Activated naive CD8-positive, alpha-beta T cell (primary cell): ENCODE measurements around the gene ZC3H13.
A peak's percentile ranks its signal among the peaks of the same experiment; 100 is the strongest.

ENCODE experiments used
- H3K27ac Mint-ChIP-seq: one replicate; pipeline ENCODE4 v1.8.0; 2021; ENCODE audit warnings: mixed read lengths
- H3K27me3 Mint-ChIP-seq: one replicate; pipeline ENCODE4 v1.8.0; 2021; ENCODE audit warnings: mixed read lengths
- H3K36me3 Mint-ChIP-seq: one replicate; pipeline ENCODE4 v1.8.0; 2021; ENCODE audit warnings: mixed read lengths
- H3K4me1 Mint-ChIP-seq: one replicate; pipeline ENCODE4 v1.8.0; 2021; ENCODE audit warnings: low read depth, mixed read lengths
- H3K4me3 Mint-ChIP-seq: one replicate; pipeline ENCODE4 v1.8.0; 2021; ENCODE audit warnings: mild to moderate bottlenecking, mixed read lengths
- H3K9me3 Mint-ChIP-seq: one replicate; pipeline ENCODE4 v1.8.0; 2021; ENCODE audit warnings: low read depth, mixed read lengths

ZC3H13 gene, protein sequence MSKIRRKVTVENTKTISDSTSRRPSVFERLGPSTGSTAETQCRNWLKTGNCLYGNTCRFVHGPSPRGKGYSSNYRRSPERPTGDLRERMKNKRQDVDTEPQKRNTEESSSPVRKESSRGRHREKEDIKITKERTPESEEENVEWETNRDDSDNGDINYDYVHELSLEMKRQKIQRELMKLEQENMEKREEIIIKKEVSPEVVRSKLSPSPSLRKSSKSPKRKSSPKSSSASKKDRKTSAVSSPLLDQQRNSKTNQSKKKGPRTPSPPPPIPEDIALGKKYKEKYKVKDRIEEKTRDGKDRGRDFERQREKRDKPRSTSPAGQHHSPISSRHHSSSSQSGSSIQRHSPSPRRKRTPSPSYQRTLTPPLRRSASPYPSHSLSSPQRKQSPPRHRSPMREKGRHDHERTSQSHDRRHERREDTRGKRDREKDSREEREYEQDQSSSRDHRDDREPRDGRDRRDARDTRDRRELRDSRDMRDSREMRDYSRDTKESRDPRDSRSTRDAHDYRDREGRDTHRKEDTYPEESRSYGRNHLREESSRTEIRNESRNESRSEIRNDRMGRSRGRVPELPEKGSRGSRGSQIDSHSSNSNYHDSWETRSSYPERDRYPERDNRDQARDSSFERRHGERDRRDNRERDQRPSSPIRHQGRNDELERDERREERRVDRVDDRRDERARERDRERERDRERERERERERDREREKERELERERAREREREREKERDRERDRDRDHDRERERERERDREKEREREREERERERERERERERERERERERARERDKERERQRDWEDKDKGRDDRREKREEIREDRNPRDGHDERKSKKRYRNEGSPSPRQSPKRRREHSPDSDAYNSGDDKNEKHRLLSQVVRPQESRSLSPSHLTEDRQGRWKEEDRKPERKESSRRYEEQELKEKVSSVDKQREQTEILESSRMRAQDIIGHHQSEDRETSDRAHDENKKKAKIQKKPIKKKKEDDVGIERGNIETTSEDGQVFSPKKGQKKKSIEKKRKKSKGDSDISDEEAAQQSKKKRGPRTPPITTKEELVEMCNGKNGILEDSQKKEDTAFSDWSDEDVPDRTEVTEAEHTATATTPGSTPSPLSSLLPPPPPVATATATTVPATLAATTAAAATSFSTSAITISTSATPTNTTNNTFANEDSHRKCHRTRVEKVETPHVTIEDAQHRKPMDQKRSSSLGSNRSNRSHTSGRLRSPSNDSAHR (N-terminal part only)

DNA sequence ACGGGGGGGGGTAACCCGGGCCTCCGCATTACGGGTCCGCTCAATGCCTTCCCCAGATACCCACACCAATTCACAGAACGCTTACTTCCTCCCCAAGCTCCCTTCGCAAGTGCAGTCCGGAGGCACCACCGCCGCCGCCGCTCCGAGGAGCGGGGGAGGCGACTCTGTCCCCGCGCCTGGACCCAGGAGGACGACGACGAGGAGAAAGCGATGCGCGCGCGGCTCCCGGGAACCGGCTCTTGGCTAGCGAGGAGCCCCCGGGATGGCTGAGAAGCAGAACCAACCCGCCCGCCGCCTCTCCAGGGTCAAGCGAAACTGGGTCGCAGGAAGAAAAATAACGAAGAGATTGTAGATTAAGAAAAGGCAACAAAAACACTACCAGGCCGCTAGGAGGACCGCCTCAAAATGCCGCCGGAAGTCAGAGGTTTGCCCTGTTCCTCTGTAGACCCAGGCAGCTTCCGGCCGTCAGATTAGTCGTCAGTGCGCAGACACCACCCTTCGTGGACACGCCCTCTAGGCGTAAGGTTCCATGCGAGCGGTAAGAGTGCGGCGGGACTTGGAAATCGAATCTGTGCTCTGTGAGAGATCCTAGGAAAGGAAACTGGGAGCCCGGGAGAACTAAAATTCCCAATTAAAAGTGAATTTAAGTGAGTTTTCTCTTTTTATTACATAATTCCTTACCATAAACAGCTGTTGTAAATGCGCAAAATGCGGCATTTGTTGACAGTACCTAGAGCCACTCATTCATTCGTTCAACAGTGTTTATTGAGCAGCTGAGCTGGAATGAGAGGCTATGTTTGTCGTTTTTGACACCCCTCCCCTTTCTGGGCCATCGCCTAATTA lies at the start of gene ZC3H13:
Gene ZC3H13, minus strand, starts transcription at position 428 of the 843 bp plus-strand sequence. CDS start 7,239 bp downstream, outside the sequence.
- peak within 1 kb of the TSS; percentile 92 for H3K4me3 Mint-ChIP-seq
- peaks cover 8% of the 10 kb centered on the region for H3K36me3 Mint-ChIP-seq
- H3K27me3 Mint-ChIP-seq = peaks cover 11% of the 10 kb centered on the region
- peak within 1 kb of the TSS; percentile 94 for H3K27ac Mint-ChIP-seq
- no peaks in the 10 kb centered on the region for H3K9me3 Mint-ChIP-seq
- H3K4me1 Mint-ChIP-seq = peaks cover 40% of the 10 kb centered on the region

DNA sequence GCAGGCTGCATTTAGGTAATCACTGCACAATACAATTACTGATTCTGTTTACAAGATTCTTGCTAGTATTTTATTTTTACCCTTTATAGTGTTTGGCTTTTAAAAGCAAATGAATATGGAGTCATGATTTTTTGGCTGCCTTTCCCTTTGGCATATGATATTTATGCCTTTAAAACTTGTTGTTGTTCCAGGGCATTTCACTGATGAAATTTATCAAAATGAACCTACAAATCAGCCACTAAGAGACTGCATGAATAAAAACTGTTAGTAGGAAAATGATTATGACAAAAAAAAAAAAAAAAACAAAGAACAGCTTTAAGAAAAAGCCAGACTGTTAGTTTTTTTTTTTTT lies 49.7 kb upstream of the ZC3H13 start:
- no peaks in the 10 kb centered on the region for H3K9me3 Mint-ChIP-seq
- H3K4me1 Mint-ChIP-seq = peaks cover 4% of the 10 kb centered on the region
- H3K27me3 Mint-ChIP-seq = peaks cover 4% of the 10 kb centered on the region
- no peak overlapping the region for H3K4me3 Mint-ChIP-seq
- no peak overlapping the region for H3K27ac Mint-ChIP-seq
- H3K36me3 Mint-ChIP-seq = peaks cover 2% of the 10 kb centered on the region

DNA sequence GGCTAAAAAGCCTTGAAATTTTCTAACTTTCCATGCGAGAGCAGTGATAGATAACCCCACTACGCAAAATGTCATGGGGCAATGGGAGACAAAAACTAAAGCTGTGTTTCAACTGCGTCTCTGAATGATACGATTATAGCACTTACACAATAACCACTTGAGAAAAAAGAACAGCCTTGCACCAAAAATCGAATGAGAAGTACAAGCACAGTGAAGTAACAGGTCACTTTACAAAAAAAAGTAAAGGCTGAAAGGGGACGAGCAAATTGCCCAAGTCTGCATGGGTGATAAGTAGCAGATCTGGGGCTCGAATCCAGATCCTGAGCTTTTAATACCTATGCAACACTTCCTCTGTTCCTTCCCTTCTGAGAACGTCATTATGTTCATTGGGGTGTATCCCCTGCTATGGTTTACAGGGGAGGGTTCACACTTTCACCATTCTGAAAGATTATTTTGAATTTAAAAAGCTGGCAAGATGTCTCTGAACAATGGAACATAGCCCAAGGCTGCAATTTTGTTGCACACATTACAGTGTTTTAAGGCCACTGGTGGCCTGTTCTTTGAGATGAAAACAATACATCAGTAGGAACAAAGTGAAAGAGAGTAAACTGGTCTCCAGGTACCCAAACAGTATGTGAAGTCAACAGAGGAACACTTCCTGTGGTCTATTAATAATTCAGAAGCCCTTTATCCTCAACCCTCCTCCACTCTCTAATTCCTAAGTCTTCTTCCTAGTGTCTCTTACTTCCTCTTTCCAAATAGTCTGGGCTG lies 49.1 kb upstream of the ZC3H13 start:
- Mint-ChIP-seq H3K4me3 (no peak overlapping the region), H3K9me3 (no peaks in the 10 kb centered on the region), H3K27ac (no peak overlapping the region), H3K27me3 (peaks cover 4% of the 10 kb centered on the region), H3K4me1 (no peaks in the 10 kb centered on the region), H3K36me3 (peaks cover 2% of the 10 kb centered on the region)

DNA sequence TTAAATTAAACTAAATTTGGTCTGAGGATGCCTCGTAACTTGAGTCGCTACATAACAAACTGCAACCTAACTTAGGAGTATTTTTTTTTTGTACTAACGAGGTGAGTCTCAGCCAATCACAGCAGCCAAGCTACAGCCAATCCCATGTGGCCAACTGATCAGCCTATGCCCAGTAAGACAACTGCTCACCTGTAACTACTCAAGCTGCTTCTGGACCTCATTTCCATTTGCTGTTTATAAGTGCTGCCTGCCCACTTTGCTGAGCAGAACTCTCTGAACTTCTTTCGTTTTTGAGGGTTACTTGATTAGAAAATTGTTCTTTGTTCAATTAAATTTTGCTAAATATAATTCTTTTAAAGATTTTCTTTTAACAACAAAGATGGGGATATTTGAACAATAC lies 48.5 kb upstream of the ZC3H13 start:
- H3K4me1 Mint-ChIP-seq = no peaks in the 10 kb centered on the region
- peaks cover 6% of the 10 kb centered on the region for H3K27me3 Mint-ChIP-seq
- H3K36me3 Mint-ChIP-seq = peaks cover 2% of the 10 kb centered on the region
- no peak overlapping the region for H3K4me3 Mint-ChIP-seq
- no peaks in the 10 kb centered on the region for H3K9me3 Mint-ChIP-seq
- H3K27ac Mint-ChIP-seq = no peak overlapping the region

DNA sequence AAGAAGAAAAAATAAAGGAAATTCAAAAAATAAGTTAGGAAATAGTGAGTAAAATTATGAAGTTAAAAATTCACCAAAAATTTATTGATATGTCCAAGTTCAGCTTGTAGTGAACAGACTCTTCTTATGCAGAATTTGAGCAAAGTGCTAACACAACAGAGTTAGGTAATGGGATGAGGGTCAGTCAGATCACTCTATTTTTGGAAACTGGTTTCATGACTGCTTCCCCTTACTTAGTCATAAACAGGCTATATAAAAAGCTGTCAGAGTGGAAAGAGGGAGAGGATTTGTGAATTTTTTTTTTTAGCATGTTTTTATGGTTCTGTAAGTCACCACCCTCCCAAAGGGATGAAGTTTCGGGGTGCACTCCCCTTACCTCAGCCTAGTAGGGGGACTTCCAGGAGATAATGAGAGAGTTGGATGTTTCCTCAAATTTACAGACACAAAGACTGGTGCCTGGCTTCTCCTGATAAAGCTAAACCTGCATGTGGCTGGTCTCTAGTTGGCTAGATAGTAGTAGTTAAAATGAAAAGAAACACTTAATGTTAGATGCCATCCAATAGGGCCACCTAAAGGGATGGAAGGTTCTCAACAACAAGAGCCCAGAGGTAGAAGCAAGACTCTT lies 47.8 kb upstream of the ZC3H13 start:
- H3K4me3 Mint-ChIP-seq = no peak overlapping the region
- no peak overlapping the region for H3K27ac Mint-ChIP-seq
- peaks cover 6% of the 10 kb centered on the region for H3K27me3 Mint-ChIP-seq
- H3K36me3 Mint-ChIP-seq = peaks cover 1% of the 10 kb centered on the region
- H3K4me1 Mint-ChIP-seq = no peaks in the 10 kb centered on the region
- no peaks in the 10 kb centered on the region for H3K9me3 Mint-ChIP-seq

DNA sequence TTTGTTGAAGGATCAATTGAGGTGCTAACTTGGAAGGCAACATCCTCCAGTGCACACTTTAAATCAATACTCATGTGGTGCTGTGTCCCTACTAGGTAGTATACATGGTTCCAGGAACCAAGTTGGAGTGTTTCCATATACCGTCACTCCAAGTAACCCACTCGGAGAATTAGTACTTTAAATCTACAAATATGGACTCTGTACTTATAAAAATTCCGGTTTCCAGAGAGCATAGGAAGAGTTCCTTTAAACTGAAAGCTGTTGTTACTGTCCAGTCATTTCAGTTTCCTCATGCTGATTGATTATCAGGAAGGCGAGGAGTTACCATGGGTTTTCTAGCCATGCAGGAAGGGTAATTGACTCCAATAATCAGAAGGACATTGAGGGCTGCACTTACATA lies 45.1 kb upstream of the ZC3H13 start:
- no peak overlapping the region for H3K27ac Mint-ChIP-seq
- H3K27me3 Mint-ChIP-seq = peaks cover 5% of the 10 kb centered on the region

DNA sequence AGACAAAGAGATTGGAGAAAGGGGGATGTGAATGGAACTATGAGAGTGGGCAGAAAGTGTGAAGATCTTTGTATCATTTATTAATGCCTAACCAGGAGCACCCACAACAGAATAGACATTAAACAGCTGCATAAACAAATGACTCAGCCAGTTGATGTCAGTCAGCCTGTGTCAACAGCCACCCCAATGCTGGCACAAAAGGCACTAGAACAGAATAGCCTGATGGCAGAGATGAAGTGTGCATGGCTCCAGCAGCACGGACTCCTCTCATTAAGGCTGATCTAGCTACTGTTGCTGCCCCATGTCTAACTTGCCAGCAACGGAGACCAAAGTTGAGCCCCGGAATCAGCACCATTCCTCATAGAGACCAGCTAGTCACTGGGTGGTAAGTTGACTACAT lies 44.5 kb upstream of the ZC3H13 start:
- no peak overlapping the region for H3K4me3 Mint-ChIP-seq
- no peaks in the 10 kb centered on the region for H3K36me3 Mint-ChIP-seq
- no peak overlapping the region for H3K27ac Mint-ChIP-seq
- no peaks in the 10 kb centered on the region for H3K4me1 Mint-ChIP-seq
- H3K9me3 Mint-ChIP-seq = no peaks in the 10 kb centered on the region
- H3K27me3 Mint-ChIP-seq = peaks cover 8% of the 10 kb centered on the region

More for the DNA sequence above, 45.1 kb upstream of the ZC3H13 start:
- Mint-ChIP-seq H3K36me3 (no peaks in the 10 kb centered on the region), H3K4me1 (no peaks in the 10 kb centered on the region), H3K4me3 (no peak overlapping the region), H3K9me3 (no peaks in the 10 kb centered on the region)

DNA sequence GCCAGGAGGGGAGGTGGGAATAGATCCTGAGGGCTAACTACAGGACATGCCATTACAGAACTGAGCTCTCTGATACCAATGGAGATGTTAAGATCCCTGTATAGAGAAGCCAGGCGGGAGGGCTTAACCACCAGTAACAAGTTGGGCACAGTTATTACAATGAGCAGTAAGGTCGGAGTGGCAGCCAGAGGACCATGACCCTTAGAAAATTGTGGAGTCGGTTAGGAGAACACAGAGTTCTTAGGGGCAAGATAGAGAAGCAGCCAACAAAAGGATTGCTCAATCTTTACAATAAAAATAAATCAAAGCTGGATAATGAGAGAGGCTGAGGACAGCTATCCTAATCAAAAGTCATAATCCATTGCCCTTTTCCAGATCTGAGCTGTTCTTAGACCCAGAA lies 41.9 kb upstream of the ZC3H13 start:
- H3K27ac Mint-ChIP-seq = no peak overlapping the region
- no peaks in the 10 kb centered on the region for H3K9me3 Mint-ChIP-seq
- H3K36me3 Mint-ChIP-seq = no peaks in the 10 kb centered on the region
- H3K4me1 Mint-ChIP-seq = no peaks in the 10 kb centered on the region
- H3K27me3 Mint-ChIP-seq = peaks cover 12% of the 10 kb centered on the region
- no peak overlapping the region for H3K4me3 Mint-ChIP-seq

DNA sequence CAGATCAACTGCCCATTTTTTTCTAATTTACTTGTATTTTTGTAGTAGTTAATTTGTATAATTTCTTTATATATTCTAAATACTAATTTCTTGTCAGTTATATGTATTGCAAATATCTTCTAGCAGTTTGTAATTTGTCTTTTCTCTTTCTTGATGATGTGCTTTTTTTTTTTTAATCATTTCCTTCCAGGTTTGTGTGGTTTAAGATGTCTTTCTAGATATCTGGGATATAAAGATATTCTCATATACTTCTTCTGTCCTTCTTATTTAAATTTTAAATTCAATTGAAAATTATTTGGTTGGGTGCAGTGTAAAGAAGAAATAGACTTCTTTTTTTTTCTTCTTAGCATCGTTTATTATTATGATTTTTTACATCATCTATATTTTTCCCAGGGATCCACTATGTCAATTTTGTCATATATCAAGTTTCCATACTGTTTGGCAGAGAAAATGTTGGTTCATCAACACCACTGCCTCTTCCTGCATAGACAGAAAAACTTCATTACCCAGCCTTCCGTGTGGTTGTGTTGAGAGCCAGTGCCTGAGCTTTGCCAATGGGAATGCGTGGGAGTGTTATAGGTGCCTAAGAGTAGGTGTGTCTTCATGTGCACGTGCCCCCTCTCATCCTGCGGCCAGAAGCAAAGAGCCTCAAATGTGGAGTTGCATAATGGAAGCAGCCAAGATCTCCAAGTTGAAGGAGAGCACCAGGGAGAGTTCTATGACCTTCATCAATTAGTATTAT lies 36.4 kb upstream of the ZC3H13 start:
- H3K27ac Mint-ChIP-seq = no peak overlapping the region
- no peaks in the 10 kb centered on the region for H3K4me1 Mint-ChIP-seq
- H3K9me3 Mint-ChIP-seq = no peaks in the 10 kb centered on the region
- no peaks in the 10 kb centered on the region for H3K36me3 Mint-ChIP-seq
- H3K4me3 Mint-ChIP-seq = no peak overlapping the region
- peaks cover 7% of the 10 kb centered on the region for H3K27me3 Mint-ChIP-seq

DNA sequence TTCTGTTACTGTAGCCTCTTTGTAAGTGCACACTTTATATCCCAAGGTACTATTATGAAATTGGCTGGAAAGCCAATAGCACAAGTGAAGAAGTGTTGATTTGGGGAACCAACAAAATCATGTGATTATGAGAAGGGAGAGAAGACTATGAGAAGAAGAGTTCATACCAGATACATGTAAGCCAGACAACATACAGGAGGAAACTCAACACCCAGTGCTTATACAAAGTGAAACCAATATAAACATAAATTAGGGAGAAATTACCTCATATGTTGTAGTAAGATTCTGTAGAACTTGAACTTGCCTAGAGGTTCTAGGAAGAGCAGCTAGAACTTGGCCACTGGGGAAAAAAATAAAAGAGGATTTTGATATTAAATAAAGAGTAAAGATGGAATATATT lies 34.9 kb upstream of the ZC3H13 start:
- Mint-ChIP-seq H3K9me3 (no peaks in the 10 kb centered on the region), H3K4me3 (no peak overlapping the region), H3K36me3 (no peaks in the 10 kb centered on the region), H3K4me1 (no peaks in the 10 kb centered on the region), H3K27ac (no peak overlapping the region), H3K27me3 (peaks cover 5% of the 10 kb centered on the region)

DNA sequence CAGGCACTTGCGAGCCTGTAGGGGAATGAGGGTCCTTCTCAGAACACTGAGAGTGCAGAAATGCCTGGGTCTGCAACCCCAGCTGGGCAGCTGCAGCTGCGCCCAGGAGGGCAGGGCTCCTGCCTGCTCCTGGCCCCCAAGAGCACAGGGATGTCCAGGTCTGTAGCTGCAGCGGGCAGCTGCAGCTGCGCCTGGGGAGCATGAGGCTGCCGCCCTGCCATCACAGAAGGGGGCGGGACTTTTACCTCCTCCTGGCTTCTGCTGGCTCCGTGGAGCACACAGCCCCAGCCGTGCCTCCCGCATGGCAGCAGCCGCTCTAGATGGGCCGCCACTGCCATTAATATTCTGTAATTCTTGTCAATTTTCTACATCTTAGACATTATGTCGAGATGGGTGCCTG lies 34.4 kb upstream of the ZC3H13 start:
- no peak overlapping the region for H3K4me3 Mint-ChIP-seq
- H3K36me3 Mint-ChIP-seq = no peaks in the 10 kb centered on the region
- no peak overlapping the region for H3K27ac Mint-ChIP-seq

DNA sequence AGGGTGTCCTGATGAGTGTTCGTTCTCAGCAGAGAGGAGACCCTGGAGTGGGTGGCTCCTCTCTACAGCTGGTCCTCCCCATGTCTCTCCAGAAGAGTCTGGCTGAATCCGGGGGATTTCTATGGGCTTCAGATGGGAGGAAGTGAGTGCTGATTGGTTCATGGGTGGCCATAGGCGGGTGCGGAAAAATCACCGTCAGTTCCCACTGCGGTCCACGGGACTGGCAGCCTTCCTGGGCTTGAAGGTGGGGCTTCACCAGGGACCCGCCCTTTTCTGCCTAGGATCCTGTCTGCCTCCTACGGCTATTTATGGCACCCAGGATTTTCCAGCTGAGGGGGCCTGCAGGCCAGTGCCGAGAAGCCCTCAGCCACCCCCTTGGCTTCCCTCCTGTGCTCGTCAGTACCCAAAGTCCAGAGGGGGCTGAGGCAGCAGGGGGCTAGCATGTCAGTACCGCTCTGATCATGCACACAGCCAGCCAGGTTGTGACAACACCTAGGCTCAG lies 33.9 kb upstream of the ZC3H13 start:
- Mint-ChIP-seq H3K9me3 (no peaks in the 10 kb centered on the region), H3K27ac (no peak overlapping the region)

More for the DNA sequence above, 34.4 kb upstream of the ZC3H13 start:
- Mint-ChIP-seq H3K27me3 (peaks cover 3% of the 10 kb centered on the region), H3K9me3 (no peaks in the 10 kb centered on the region), H3K4me1 (no peaks in the 10 kb centered on the region)

DNA sequence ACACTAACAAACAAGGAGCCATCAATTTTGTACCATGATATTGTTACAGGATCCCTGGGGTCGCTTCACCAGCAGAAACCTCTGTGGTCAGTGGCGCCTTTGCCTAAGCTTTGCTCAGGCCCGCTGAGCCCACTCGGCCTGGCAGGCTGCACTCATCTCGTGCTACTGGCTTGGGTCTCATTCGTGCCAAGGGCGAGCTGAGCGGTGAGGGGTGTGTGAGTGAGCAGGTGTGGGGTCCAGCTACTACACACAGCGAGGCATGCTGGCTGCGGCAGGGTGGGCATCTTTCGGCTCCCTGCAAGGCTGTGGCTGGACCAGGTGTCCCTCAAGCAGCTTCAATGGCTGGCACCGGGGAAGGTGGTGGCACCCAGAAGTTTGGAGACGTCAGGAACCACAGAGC lies 33.2 kb upstream of the ZC3H13 start:
- Mint-ChIP-seq H3K27ac (no peak overlapping the region), H3K4me1 (no peaks in the 10 kb centered on the region), H3K27me3 (no peaks in the 10 kb centered on the region), H3K4me3 (no peak overlapping the region), H3K9me3 (no peaks in the 10 kb centered on the region), H3K36me3 (no peaks in the 10 kb centered on the region)

More for the DNA sequence above, 33.9 kb upstream of the ZC3H13 start:
- Mint-ChIP-seq H3K36me3 (no peaks in the 10 kb centered on the region), H3K27me3 (peaks cover 3% of the 10 kb centered on the region), H3K4me3 (no peak overlapping the region), H3K4me1 (no peaks in the 10 kb centered on the region)
